ENCODE measurements around the gene FBLIM1. TPM values are rescaled to one million over a fixed set of nuclear protein-coding genes. Genes with fewer than 3 reads are reported as not detected.

The FBLIM1 gene
- total RNA-seq, 2 donors from 2014 or later = 731 to 997 TPM

- peak overlapping the region; percentile 95 to 99 for H3K27ac ChIP-seq
- TF ChIP-seq CTCF (IDR thresholded peaks at IDR 0.05) = no peak
- ATAC-seq (ENCODE audit: insufficient number of reproducible peaks, low FRiP score, low read depth) (no peak), DNase-seq (ENCODE audit: low spot score) (no peak)
- no peaks in the 10 kb centered on the region for H3K27me3 ChIP-seq (replicated peaks; ENCODE audit: insufficient read depth)
- no peaks in the 10 kb centered on the region for H3K36me3 ChIP-seq
- H3K9me3 ChIP-seq = no peaks in the 10 kb centered on the region
- H3K4me3 ChIP-seq = no peak overlapping the region
- peaks cover 29 to 82% of the 10 kb centered on the region in 2 donors for H3K4me1 ChIP-seq (ENCODE audit: control insufficient read depth in 1 of 2, low read depth in 2 of 2)
These were observed 4.8 kb upstream of the FBLIM1 start for GRCh38 chr1:15753776-15754175.

GRCh38 chr1:15755021-15755645 lies 3.5 kb upstream of the FBLIM1 start:
- Histone ChIP-seq H3K4me1 (ENCODE audit: control insufficient read depth in 1 of 2, low read depth in 2 of 2) (peaks cover 21 to 71% of the 10 kb centered on the region in 2 donors), H3K27me3 (replicated peaks; ENCODE audit: insufficient read depth) (no peaks in the 10 kb centered on the region), H3K4me3 (no peak overlapping the region), H3K9me3 (no peaks in the 10 kb centered on the region), H3K36me3 (no peaks in the 10 kb centered on the region), H3K27ac (peak overlapping the region; percentile 93 to 98)
- TF ChIP-seq CTCF (IDR thresholded peaks at IDR 0.05) = no peak
- no peak for ATAC-seq (ENCODE audit: insufficient number of reproducible peaks, low FRiP score, low read depth)
- no peak for DNase-seq (ENCODE audit: low spot score)

GRCh38 chr1:15755646-15756040 lies 3.0 kb upstream of the FBLIM1 start:
- H3K4me3 ChIP-seq = no peak overlapping the region
- H3K27me3 ChIP-seq (replicated peaks; ENCODE audit: insufficient read depth) = no peaks in the 10 kb centered on the region
- no peaks in the 10 kb centered on the region for H3K9me3 ChIP-seq
- peak overlapping the region; percentile 93 to 98 for H3K27ac ChIP-seq
- DNase-seq (ENCODE audit: low spot score) = no peak
- H3K4me1 ChIP-seq (ENCODE audit: control insufficient read depth in 1 of 2, low read depth in 2 of 2) = peaks cover 16 to 65% of the 10 kb centered on the region in 2 donors
- no peaks in the 10 kb centered on the region for H3K36me3 ChIP-seq
- TF ChIP-seq CTCF (IDR thresholded peaks at IDR 0.05) = no peak
- ATAC-seq (ENCODE audit: insufficient number of reproducible peaks, low FRiP score, low read depth) = no peak

GRCh38 chr1:15756143-15757015 lies 2.2 kb upstream of the FBLIM1 start:
- H3K4me1 ChIP-seq (ENCODE audit: control insufficient read depth in 1 of 2, low read depth in 2 of 2) = peaks cover 8 to 61% of the 10 kb centered on the region in 2 donors

More at GRCh38 chr1:15756143-15757015, 2.2 kb upstream of the FBLIM1 start:
- peak overlapping the region; percentile 93 to 98 for H3K27ac ChIP-seq
- ATAC-seq (ENCODE audit: insufficient number of reproducible peaks, low FRiP score, low read depth) = no peak
- H3K36me3 ChIP-seq = no peaks in the 10 kb centered on the region
- no peak for DNase-seq (ENCODE audit: low spot score)
- TF ChIP-seq CTCF (IDR thresholded peaks at IDR 0.05) = no peak
- H3K4me3 ChIP-seq = peak overlapping the region; percentile 88
- no peaks in the 10 kb centered on the region for H3K27me3 ChIP-seq (replicated peaks; ENCODE audit: insufficient read depth)
- H3K9me3 ChIP-seq = no peaks in the 10 kb centered on the region

Measured in thoracic aorta (tissue), 2 donors.